Ovary (tissue), 9 donors: ENCODE data around the gene SPON2. TPM values are rescaled to one million over a fixed set of nuclear protein-coding genes. Genes with fewer than 3 reads are reported as not detected.

Experiments used
- DNase-seq, 5 donors: peaks; one replicate each; pipeline ENCODE4 v3.0.0-alpha.2; 2019 to 2020
- H3K27ac ChIP-seq, 2 donors: fragments of 200-600 bp; one replicate each; pipeline versions ENCODE4 v1.5.1 to v1.8.0; 2019 to 2022
- H3K27me3 ChIP-seq: fragments of 200-600 bp; one replicate; pipeline ENCODE4 v1.8.0; 2022
- H3K36me3 ChIP-seq: fragments of 200-600 bp; sonication (generic); one replicate; pipeline ENCODE4 v1.5.1; 2019
- H3K4me1 ChIP-seq: one replicate; pipeline ENCODE4 v1.8.1; 2013; ENCODE audit warnings: mild to moderate bottlenecking, moderate library complexity; ENCODE audit not compliant: insufficient read depth
- H3K4me3 ChIP-seq: fragments of 200-600 bp; sonication (generic); one replicate; pipeline ENCODE4 v1.5.1; 2017
- H3K9me3 ChIP-seq, 2 donors: fragments of 200-600 bp in 1 of 2; sonication (generic) in 1 of 2; one replicate each; pipeline versions ENCODE4 v1.5.1 to v1.8.1; 2013 to 2019; ENCODE audit warnings: mild to moderate bottlenecking in 1 of 2, moderate library complexity in 1 of 2
- CTCF ChIP-seq, 3 donors: fragments of 450-650 bp in 2 of 3; fragments of 200-600 bp in 1 of 3; IDR thresholded peaks; one replicate each; pipeline versions ENCODE4 v1.5.1 to v1.8.0; 2016 to 2022; ENCODE audit warnings: antibody characterized with exemption in 3 of 3, mild to moderate bottlenecking in 1 of 3
- EP300 ChIP-seq: sonication (generic); formaldehyde crosslinking; IDR thresholded peaks from one replicate; pipeline ENCODE4 v1.6.1; 2017; ENCODE audit warnings: antibody characterized with exemption
- POLR2A ChIP-seq: fragments of 450-650 bp; IDR thresholded peaks from one replicate; pipeline ENCODE4 v1.6.1; 2017; ENCODE audit warnings: antibody characterized with exemption, mild to moderate bottlenecking, moderate library complexity
- WGBS, 3 donors: extraction: QIAGEN DNeasy Blood & Tissue Kit in 1 of 3; methylation state at CpG; one replicate each; pipeline versions ENCODE4 v1.1.5 to v1.1.7; 2013 to 2017; 5-methylcytosine and 5-hydroxymethylcytosine counted together
- intact Hi-C, 4 donors: fragments of 100-400 bp; cut with DNase I; formaldehyde crosslinking; loops; one replicate each; pipeline versions ENCODE4 v1.11.0 to v1.15.1; 2022 to 2023
- polyA plus RNA-seq, 2 donors: library from polyadenylated mRNA; stranded (reverse); fragments of 200-250 nt in 1 of 2; fragments of 350-450 nt in 1 of 2; fragmentation: Illumina TruSeq in 1 of 2; extraction: RNeasy Lipid Tissue Mini Kit (QIAGEN cat#74804) in 1 of 2; gene quantifications; one replicate each; pipeline ENCODE4 v1.2.3, GENCODE V29; 2013 to 2014
- total RNA-seq, 7 donors: library from RNA; depleted of rRNA in 2 of 7; stranded (reverse); fragments of >200 nt in 2 of 7; fragmentation: NEBNext Ultra II Directional in 3 of 7; extraction: Animal tissue kit (Norgen Biotek cat#: 25700) in 3 of 7; gene quantifications; one replicate each; pipeline versions ENCODE4 v1.1.0 to v1.2.4, GENCODE V29; 2016 to 2023
- donor health status: DM: no; HTN: no; CAD: no; lungs with moderate emphysema.
- donor health status: DM: no; HTN: no; CAD: no.
- donor health status: Bipolar disorder and iron deficiency.
- donor health status: DM: yes; HTN: yes; CAD: no.
- donor health status: DM: no; HTN: no; CAD: no.
- donor health status: DM: yes; HTN: yes; CAD: no.

The SPON2 gene
- total and polyA plus RNA-seq, 9 donors = 8.0 to 104 (median 51.0) TPM

GRCh38 chr4:1182313-1182712 is 9.9 kb upstream of the SPON2 start:
- H3K4me1 ChIP-seq = peaks cover 5% of the 10 kb centered on the region
- H3K27ac ChIP-seq = no peak overlapping the region
- intact Hi-C loops = no loop called here
- TF ChIP-seq CTCF (IDR thresholded peaks at IDR 0.05) (no peak), POLR2A (no peak), EP300 (no peak)
- DNase-seq = no peak
- H3K9me3 ChIP-seq = no peaks in the 10 kb centered on the region
- H3K4me3 ChIP-seq = no peak overlapping the region
- H3K27me3 ChIP-seq = no peaks in the 10 kb centered on the region
- no peaks in the 10 kb centered on the region for H3K36me3 ChIP-seq

DNA sequence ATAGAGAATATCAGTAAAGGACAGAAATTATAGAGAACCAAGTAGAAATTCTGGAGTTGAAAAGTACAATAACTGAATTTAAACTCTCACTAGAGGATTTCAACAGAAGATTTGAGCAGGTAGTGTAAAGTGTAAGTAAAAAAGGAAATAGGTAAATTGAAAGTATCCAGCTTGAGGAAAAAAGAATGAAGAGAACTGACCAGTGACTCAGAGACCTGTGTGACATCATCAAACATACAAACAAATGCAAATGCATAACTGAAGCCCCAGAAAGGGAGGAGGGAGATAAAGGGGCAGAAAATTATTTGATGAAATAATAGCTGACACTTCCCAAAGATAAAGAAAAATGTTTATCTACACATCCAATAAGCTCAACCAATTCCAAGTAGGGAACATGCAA is 8.3 kb upstream of the SPON2 start:
- Histone ChIP-seq H3K27ac (no peak overlapping the region), H3K4me1 (peaks cover 5% of the 10 kb centered on the region), H3K36me3 (no peaks in the 10 kb centered on the region), H3K27me3 (no peaks in the 10 kb centered on the region), H3K9me3 (no peaks in the 10 kb centered on the region), H3K4me3 (no peak overlapping the region)
- no peak for TF ChIP-seq POLR2A
- no peak for TF ChIP-seq CTCF (IDR thresholded peaks at IDR 0.05)
- no peak for TF ChIP-seq EP300
- no peak for DNase-seq
- intact Hi-C loops = no loop called here

- TF ChIP-seq POLR2A (no peak), CTCF (IDR thresholded peaks at IDR 0.05) (no peak), EP300 (no peak)
- no peak overlapping the region for H3K27ac ChIP-seq
- no peaks in the 10 kb centered on the region for H3K36me3 ChIP-seq
- H3K4me3 ChIP-seq = no peak overlapping the region
- H3K9me3 ChIP-seq = no peaks in the 10 kb centered on the region
- peaks cover 5% of the 10 kb centered on the region for H3K4me1 ChIP-seq
- intact Hi-C loops = loop anchor here in 1 of 4 donors (10.0 kb wide), 1 partner anchor 165 kb away; the partner anchor contains the start of gene UVSSA
- H3K27me3 ChIP-seq = no peaks in the 10 kb centered on the region
- DNase-seq = no peak
- 95 to 100% (median 95%) methylated on average over 1 of the region's 1 CpG for WGBS, 3 donors
Measured at GRCh38 chr4:1179976-1180375, 7.6 kb upstream of the SPON2 start.

- Histone ChIP-seq H3K4me3 (no peak overlapping the region), H3K27me3 (no peaks in the 10 kb centered on the region), H3K9me3 (no peaks in the 10 kb centered on the region), H3K4me1 (peaks cover 5% of the 10 kb centered on the region), H3K27ac (no peak overlapping the region), H3K36me3 (no peaks in the 10 kb centered on the region)
- WGBS, 3 donors = 66 to 78% (median 70%) methylated on average over 7 of the region's 7 CpGs
- intact Hi-C loops = loop anchor here in 1 of 4 donors (10.0 kb wide), 1 partner anchor 166 kb away; the partner anchor contains the start of gene UVSSA
- no peak for TF ChIP-seq POLR2A
- no peak for TF ChIP-seq CTCF (IDR thresholded peaks at IDR 0.05)
- TF ChIP-seq EP300 = no peak
- DNase-seq = no peak
Measured at GRCh38 chr4:1179089-1179441, 6.7 kb upstream of the SPON2 start.
